Activated CD4-positive, alpha-beta T cell treated with anti-CD3 and anti-CD28 coated beads, Interleukin-2, amount 50 U/mL, for 16 hours (primary cell): Measurements from ENCODE around the gene IRAK2.
"Not testable (repeated sequence)": the region's sequence is repeated elsewhere in the genome, so short reads cannot be mapped to it uniquely, and the experiment has no call there.

Source experiments
- DNase-seq: peaks from one replicate; pipeline ENCODE4 v3.0.0-alpha.2; 2020

The IRAK2 gene

GRCh38 chr3:10162185-10162584 is 2.5 kb upstream of the IRAK2 start:
- DNase-seq = no peak

GRCh38 chr3:10164201-10164545 is 546 bp upstream of the IRAK2 start:
- not testable (repeated sequence) for DNase-seq

GRCh38 chr3:10166213-10166604 is 1.5 kb downstream of the IRAK2 start:
- no peak for DNase-seq

- DNase-seq = no peak
Observed at GRCh38 chr3:10169000-10169496, 4.3 kb downstream of the IRAK2 start.

GRCh38 chr3:10170915-10171478 is 6.3 kb downstream of the IRAK2 start:
- no peak for DNase-seq

GRCh38 chr3:10173095-10173925 is 8.6 kb downstream of the IRAK2 start:
- no peak for DNase-seq

GRCh38 chr3:10173926-10174435 is 9.3 kb downstream of the IRAK2 start:
- DNase-seq = no peak

GRCh38 chr3:10175334-10175733 is 10.6 kb downstream of the IRAK2 start:
- DNase-seq = not testable (repeated sequence)

- DNase-seq = not testable (repeated sequence)
Observed at GRCh38 chr3:10176150-10176549, 11.4 kb downstream of the IRAK2 start.

GRCh38 chr3:10177737-10178136 is 13.0 kb downstream of the IRAK2 start:
- no peak for DNase-seq

GRCh38 chr3:10178892-10179291 is 14.2 kb downstream of the IRAK2 start:
- no peak for DNase-seq

- DNase-seq = no peak
Observed at GRCh38 chr3:10180289-10180688, 15.6 kb downstream of the IRAK2 start.

- DNase-seq = no peak
Observed at GRCh38 chr3:10180738-10181295, 16.1 kb downstream of the IRAK2 start.

GRCh38 chr3:10182950-10183349 is 18.2 kb downstream of the IRAK2 start:
- no peak for DNase-seq

GRCh38 chr3:10184250-10184649 is 19.5 kb downstream of the IRAK2 start:
- DNase-seq = no peak

- peak; percentile 51 for DNase-seq
Observed at GRCh38 chr3:10185804-10186762, 21.4 kb downstream of the IRAK2 start.

GRCh38 chr3:10187290-10187876 is 22.7 kb downstream of the IRAK2 start:
- no peak for DNase-seq

- DNase-seq = no peak
Observed at GRCh38 chr3:10187944-10188343, 23.2 kb downstream of the IRAK2 start.

GRCh38 chr3:10188804-10189556 is 24.3 kb downstream of the IRAK2 start:
- no peak for DNase-seq

GRCh38 chr3:10189557-10190354 is 25.0 kb downstream of the IRAK2 start:
- peak; percentile 84 for DNase-seq
